CD8-positive, alpha-beta memory T cell (primary cell): ENCODE data around the gene CTNNBL1. TPM values are rescaled to one million over a fixed set of nuclear protein-coding genes. Genes with fewer than 3 reads are reported as not detected.

Experiments
- CTCF ChIA-PET: fragments of 350-600 bp; sonication (Branson Sonifier 250); formaldehyde crosslinking; loops from one replicate; lab custom pipeline; 2021; ENCODE audit warnings: antibody characterized with exemption; lab: Charles Lee
- POLR2A ChIA-PET: fragments of 350-600 bp; sonication (Branson Sonifier 250); formaldehyde crosslinking; loops from one replicate; lab custom pipeline; 2021; ENCODE audit warnings: antibody characterized with exemption; lab: Charles Lee
- DNase-seq, 5 donors: peaks; one replicate each; pipeline versions ENCODE4 v3.0.0 to v3.0.0-alpha.2; 2020 to 2022; ENCODE audit warnings: mixed read lengths in 1 of 5
- H3K27ac ChIP-seq: one replicate; pipeline ENCODE4 v1.7.0; 2013; ENCODE audit warnings: low read depth, mild to moderate bottlenecking, low read length, moderate library complexity
- H3K27me3 ChIP-seq: 2 replicates; pipeline ENCODE4 v1.7.0; 2013; ENCODE audit warnings: low read length, mild to moderate bottlenecking; ENCODE audit not compliant: insufficient read depth, poor library complexity, severe bottlenecking
- H3K36me3 ChIP-seq: 2 replicates; pipeline ENCODE4 v1.7.0; 2013; ENCODE audit warnings: mild to moderate bottlenecking, low read length, moderate library complexity; ENCODE audit not compliant: insufficient read depth
- H3K4me1 ChIP-seq: 2 replicates; pipeline ENCODE4 v1.7.0; 2013; ENCODE audit warnings: mild to moderate bottlenecking, low read length, moderate library complexity; ENCODE audit not compliant: insufficient read depth
- H3K4me3 ChIP-seq: 2 replicates; pipeline ENCODE4 v1.7.0; 2013; ENCODE audit warnings: mild to moderate bottlenecking, low read length
- H3K9me3 ChIP-seq: 2 replicates; pipeline ENCODE4 v1.7.0; 2013; ENCODE audit warnings: mild to moderate bottlenecking, low read length
- H3K27ac Mint-ChIP-seq, 8 donors: one replicate each; pipeline ENCODE4 v1.8.0; 2020 to 2021; ENCODE audit warnings: mixed read lengths in 8 of 8, mild to moderate bottlenecking in 6 of 8, inconsistent platforms in 3 of 8, moderate library complexity in 3 of 8
- H3K27me3 Mint-ChIP-seq, 2 donors: one replicate each; pipeline ENCODE4 v1.8.0; 2020 to 2021; ENCODE audit warnings: mixed read lengths in 2 of 2, mild to moderate bottlenecking in 1 of 2, moderate library complexity in 1 of 2
- H3K36me3 Mint-ChIP-seq, 3 donors: one replicate each; pipeline ENCODE4 v1.8.0; 2020 to 2021; ENCODE audit warnings: mixed read lengths in 3 of 3, inconsistent platforms in 1 of 3, mild to moderate bottlenecking in 1 of 3
- H3K4me1 Mint-ChIP-seq, 3 donors: one replicate each; pipeline ENCODE4 v1.8.0; 2020 to 2021; ENCODE audit warnings: mixed read lengths in 3 of 3, inconsistent platforms in 1 of 3, mild to moderate bottlenecking in 1 of 3
- H3K4me3 Mint-ChIP-seq, 7 donors: one replicate each; pipeline ENCODE4 v1.8.0; 2020 to 2021; ENCODE audit warnings: mixed read lengths in 7 of 7, mild to moderate bottlenecking in 6 of 7, moderate library complexity in 4 of 7, inconsistent platforms in 2 of 7
- H3K9me3 Mint-ChIP-seq, 5 donors: one replicate each; pipeline ENCODE4 v1.8.0; 2020 to 2022; ENCODE audit warnings: mixed read lengths in 5 of 5, mild to moderate bottlenecking in 3 of 5, moderate library complexity in 2 of 5, inconsistent platforms in 1 of 5
- polyA plus RNA-seq: library from polyadenylated mRNA; unstranded; fragments of 300-500 nt; fragmentation: Illumina TruSeq; gene quantifications from one replicate; pipeline ENCODE4 v1.2.3, GENCODE V29; 2021
- total RNA-seq, 2 experiments: library from RNA; stranded (reverse); gene quantifications; one replicate each; pipeline ENCODE4 v1.2.3, GENCODE V29; 2021

CTNNBL1 gene
- total and polyA plus RNA-seq, 3 experiments from 2014 or later = 86.8 to 97.8 (median 88.9) TPM

DNA sequence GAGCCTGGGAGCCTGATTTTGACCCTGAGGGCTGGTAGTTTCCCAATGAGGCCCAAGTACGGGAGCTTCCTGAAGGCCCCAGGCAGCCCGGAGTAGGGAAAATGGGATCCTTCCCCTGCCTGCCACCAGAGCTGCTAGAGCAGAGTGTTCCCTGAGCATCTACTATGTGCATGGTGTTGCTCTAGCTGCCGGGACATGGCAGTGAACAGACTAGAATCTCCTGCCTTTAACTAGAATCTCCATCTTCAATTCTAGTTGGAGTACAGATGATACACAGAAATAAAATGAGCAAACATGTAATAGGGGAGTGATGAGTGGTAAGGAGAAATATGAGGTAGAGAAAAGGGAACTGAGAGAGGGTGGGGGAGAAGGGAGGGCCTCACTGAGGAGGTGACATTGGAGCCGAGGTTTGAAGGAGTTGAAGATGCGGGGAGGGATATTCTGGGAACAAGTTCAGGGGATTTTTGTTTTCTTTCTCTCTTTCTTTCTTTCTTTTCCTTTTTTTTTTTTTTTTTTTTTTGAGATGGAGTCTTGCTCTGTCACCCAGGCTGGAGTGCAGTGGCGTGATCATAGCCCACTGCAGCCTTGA, 227.6 kb downstream of the CTNNBL1 start:
- Histone ChIP-seq H3K27ac (no peak overlapping the region), H3K9me3 (no peaks in the 10 kb centered on the region), H3K4me1 (no peaks in the 10 kb centered on the region), H3K36me3 (no peaks in the 10 kb centered on the region), H3K4me3 (no peak overlapping the region), H3K27me3 (no peaks in the 10 kb centered on the region)
- Mint-ChIP-seq H3K36me3 (no peaks in the 10 kb centered on the region), H3K4me3 (no peak overlapping the region), H3K27ac (no peak overlapping the region), H3K9me3 (no peaks in the 10 kb centered on the region), H3K27me3 (peaks cover 7 to 10% of the 10 kb centered on the region in 2 donors), H3K4me1 (peaks cover 0 to 4% (median 0%) of the 10 kb centered on the region in 3 donors)
- ChIA-PET POLR2A (no interaction called here), CTCF (no interaction called here)
- no peak for DNase-seq

Other genes with a start within 250 kb of the CTNNBL1 start
- under 1 TPM in 1 of 2 experiments, not detected in 1; 0.33 TPM for gene NNAT, start 172.8 kb upstream of the CTNNBL1 start, total RNA-seq
- gene NNAT, start 172.8 kb upstream of the CTNNBL1 start, polyA plus RNA-seq = not detected
- 10 to 100 TPM; 37.5 to 40.9 TPM for gene BLCAP, start 166.2 kb upstream of the CTNNBL1 start, total RNA-seq
- gene BLCAP, start 166.2 kb upstream of the CTNNBL1 start, polyA plus RNA-seq = 74.7 TPM
- not detected for gene VSTM2L, start 209.1 kb downstream of the CTNNBL1 start, total RNA-seq
- not detected for gene VSTM2L, start 209.1 kb downstream of the CTNNBL1 start, polyA plus RNA-seq